ENCODE results near the gene LASP1NB.
"Not testable (repeated sequence)": the region's sequence is repeated elsewhere in the genome, so short reads cannot be mapped to it uniquely, and the experiment has no call there.

The LASP1NB gene

DNA sequence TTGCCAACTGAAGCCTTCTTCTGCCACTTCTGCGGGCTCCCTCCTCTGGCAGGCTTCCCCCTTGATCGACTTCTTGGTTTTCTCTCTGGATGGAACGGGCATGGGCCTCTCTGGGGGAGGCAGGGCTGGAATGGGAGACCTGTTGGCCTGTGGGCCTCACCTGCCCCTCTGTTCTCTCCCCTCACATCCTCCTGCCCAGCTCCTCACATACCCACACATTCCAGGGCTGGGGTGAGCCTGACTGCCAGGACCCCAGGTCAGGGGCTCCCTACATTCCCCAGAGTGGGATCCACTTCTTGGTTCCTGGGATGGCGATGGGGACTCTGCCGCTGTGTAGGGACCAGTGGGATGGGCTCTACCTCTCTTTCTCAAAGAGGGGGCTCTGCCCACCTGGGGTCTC is 6.5 kb upstream of the LASP1NB start:
- DNase-seq, result no peak

DNA sequence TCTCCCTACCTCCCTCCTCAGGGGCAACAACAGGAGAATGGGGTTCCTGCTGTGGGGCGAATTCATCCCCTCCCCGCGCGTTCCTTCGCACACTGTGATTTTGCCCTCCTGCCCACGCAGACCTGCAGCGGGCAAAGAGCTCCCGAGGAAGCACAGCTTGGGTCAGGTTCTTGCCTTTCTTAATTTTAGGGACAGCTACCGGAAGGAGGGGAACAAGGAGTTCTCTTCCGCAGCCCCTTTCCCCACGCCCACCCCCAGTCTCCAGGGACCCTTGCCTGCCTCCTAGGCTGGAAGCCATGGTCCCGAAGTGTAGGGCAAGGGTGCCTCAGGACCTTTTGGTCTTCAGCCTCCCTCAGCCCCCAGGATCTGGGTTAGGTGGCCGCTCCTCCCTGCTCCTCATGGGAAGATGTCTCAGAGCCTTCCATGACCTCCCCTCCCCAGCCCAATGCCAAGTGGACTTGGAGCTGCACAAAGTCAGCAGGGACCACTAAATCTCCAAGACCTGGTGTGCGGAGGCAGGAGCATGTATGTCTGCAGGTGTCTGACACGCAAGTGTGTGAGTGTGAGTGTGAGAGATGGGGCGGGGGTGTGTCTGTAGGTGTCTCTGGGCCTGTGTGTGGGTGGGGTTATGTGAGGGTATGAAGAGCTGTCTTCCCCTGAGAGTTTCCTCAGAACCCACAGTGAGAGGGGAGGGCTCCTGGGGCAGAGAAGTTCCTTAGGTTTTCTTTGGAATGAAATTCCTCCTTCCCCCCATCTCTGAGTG is 5.9 kb upstream of the LASP1NB start:
- DNase-seq, result no peak

DNA sequence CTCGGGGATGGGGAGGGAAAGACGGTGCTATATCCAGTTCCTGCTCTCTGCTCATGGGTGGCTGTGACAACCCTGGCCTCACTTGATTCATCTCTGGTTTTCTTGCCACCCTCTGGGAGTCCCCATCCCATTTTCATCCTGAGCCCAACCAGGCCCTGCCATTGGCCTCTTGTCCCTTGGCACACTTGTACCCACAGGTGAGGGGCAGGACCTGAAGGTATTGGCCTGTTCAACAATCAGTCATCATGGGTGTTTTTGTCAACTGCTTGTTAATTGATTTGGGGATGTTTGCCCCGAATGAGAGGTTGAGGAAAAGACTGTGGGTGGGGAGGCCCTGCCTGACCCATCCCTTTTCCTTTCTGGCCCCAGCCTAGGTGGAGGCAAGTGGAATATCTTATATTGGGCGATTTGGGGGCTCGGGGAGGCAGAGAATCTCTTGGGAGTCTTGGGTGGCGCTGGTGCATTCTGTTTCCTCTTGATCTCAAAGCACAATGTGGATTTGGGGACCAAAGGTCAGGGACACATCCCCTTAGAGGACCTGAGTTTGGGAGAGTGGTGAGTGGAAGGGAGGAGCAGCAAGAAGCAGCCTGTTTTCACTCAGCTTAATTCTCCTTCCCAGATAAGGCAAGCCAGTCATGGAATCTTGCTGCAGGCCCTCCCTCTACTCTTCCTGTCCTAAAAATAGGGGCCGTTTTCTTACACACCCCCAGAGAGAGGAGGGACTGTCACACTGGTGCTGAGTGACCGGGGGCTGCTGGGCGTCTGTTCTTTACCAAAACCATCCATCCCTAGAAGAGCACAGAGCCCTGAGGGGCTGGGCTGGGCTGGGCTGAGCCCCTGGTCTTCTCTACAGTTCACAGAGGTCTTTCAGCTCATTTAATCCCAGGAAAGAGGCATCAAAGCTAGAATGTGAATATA is 4.8 kb upstream of the LASP1NB start:
- no peak for DNase-seq

DNA sequence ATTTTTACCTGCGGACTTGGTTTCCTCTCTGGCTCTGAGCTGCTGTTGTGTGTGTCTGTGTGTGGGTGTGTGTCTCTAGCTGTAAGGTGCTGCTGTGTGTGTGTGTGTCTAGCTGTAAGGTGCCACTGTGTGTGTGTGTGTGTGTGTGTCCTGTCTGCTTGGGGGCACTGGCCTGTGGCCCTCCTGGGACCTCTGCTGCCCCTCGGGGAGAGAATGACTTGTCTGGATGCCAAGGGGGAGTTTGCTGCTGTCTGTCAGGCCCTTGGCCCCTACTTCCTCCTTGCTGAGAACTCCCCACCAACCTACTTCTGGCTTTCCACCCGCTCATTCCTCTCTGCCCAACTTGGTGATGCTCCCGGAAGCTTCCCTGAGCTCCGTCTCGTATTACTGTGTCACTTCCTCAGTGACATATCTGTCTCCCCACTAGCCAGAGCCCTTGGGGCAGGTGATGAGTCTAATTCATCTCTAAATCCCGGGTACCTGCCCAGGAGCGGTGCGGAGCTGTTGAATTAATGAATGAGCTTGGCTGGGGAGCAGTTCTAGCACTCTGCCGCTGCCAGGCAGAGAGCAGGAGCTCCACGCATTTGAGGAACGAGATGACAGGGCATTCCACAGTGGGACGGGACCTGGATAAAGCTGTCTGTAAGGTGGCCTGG is 3.5 kb upstream of the LASP1NB start:
- DNase-seq, result no peak

DNA sequence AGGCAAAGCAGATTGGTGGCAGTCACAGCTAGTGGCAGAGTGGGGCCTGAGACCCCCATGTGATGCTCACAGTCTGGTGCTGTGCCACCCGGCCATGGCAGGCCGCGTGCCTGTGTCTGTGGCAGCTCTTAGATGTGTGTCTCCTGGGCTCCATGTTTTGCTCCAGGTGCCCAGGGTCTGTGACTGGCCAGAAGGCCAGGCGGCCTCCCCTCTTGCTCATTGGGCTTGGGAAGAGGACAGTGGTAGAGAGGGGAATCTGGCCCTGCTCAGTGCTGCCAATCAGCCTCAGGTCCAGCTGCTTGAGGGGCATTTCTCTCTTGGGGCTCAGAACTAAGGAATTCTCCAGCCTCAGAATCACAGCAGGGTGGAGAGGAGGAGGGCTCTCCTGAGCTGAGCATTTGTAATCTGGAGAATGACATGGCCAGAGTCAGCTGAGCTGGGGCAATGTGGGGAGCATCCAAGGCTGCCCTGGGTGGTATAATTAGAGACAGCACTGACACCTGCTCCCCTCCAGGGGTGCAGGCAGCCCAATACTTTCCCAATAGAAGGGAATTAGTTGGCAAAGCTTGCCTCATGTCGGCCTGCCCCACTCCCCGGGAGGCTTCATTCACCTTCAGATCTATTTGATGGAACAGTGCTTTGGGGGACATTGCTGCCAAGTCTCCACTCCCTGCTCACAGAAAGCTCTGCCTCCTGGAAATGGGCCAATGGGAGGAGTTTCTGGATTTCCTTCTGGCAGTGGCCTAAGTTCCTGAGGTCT is 2.7 kb upstream of the LASP1NB start:
- no peak for DNase-seq

DNA sequence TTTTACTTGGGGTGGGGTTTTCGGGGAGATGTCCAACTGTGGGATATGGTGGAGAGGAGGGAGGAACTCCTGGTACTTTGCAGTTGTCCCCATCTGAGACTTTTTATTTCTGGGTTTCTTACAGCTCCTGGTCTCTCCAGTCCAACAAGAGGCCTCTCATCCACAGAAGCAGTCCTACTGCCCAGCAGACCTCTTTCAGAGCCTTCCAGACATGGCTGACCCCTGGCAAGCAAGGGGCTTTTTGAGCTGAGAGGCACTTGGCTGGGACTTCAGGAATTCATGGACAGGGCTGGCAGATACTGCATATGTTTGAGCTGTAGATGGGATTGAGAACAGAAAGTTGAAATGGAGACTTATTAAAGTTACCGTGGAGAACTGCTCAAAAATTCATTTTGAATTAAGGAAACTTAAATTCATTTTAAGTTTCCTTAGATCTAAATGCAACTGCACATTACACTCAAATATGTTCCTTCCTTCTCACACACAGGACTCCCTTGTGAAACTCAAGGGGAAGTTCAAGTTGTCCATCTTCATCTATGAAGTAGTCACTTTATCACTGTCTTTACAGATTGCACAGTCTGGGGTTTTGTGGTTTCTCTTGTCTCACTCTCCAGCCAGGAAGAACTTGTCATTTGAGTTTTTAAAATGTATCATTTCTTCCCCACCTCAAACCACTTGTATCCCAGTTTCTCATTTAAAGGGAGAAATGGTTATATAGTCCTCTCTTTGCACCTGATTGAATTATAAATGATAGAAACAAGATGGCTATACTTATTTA is 1.1 kb downstream of the LASP1NB start:
- no peak for DNase-seq

DNA sequence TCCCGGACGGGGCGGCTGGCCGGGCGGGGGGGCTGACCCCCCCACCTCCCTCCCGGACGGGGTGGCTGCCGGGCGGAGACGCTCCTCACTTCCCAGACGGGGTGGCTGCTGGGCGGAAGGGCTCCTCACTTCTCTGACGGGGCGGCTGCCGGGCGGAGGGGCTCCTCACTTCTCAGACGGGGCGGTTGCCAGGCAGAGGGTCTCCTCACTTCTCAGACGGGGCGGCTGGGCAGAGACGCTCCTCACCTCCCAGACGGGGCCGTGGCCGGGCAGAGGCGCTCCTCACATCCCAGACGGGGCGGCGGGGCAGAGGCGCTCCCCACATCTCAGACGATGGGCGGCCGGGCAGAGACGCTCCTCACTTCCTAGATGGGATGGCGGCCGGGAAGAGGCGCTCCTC is 5.4 kb downstream of the LASP1NB start:
- not testable (repeated sequence) for DNase-seq

DNA sequence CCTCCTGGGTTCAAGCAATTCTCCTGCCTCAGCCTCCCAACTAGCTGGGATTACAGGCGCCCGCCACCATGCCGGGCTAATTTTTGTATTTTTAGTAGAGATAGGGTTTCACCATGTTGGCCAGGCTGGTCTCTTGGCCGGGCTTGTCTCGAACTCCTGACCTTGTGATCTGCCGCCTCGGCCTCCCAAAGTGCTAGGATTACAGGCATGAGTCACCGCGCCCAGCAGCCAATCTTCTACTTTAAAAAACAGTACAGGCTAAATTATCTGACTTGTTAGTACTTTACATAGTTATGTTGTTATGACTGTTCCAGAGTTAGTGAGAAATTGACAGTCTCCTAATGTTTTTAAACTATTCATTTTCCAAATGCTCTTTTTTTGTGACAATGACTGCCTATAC is 8.5 kb downstream of the LASP1NB start:
- not testable (repeated sequence) for DNase-seq

DNA sequence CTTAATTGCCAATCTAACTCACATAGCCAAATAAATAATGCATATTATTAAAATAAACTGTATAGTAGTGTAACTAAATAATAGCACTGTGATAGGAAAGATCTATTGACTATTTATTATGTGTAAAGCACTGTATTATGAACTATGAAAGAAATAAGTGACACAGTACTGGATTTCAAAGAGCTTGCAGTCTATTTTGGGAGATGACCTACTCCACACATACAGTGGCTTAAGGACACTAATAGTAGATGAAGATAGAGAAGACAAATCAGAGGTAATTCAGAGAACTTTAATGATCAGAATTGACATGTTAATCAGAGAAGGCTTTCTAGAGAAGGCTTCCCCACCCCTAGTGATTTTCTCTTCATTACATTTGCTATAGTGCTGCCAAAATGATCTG is 14.6 kb downstream of the LASP1NB start:
- no peak for DNase-seq

DNA sequence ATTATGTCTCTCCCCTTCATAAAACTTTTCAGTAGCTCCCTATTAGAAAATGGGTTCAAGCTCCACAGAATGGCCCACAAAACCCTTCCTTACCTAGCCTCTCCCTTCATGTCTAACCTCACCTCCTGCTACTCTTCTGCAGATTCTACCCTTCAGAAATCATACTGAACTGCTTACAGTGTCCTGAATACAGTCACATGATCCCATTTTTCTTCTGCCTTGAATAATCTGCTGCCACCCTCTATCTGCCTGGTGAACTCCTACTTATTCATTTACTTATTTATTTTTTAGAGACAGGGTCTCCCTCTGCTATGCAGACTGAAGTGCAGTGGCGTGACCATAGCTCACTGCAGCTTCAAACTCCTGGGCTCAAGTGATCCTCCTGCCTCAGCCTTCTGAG is 15.0 kb downstream of the LASP1NB start:
- no peak for DNase-seq

DNA sequence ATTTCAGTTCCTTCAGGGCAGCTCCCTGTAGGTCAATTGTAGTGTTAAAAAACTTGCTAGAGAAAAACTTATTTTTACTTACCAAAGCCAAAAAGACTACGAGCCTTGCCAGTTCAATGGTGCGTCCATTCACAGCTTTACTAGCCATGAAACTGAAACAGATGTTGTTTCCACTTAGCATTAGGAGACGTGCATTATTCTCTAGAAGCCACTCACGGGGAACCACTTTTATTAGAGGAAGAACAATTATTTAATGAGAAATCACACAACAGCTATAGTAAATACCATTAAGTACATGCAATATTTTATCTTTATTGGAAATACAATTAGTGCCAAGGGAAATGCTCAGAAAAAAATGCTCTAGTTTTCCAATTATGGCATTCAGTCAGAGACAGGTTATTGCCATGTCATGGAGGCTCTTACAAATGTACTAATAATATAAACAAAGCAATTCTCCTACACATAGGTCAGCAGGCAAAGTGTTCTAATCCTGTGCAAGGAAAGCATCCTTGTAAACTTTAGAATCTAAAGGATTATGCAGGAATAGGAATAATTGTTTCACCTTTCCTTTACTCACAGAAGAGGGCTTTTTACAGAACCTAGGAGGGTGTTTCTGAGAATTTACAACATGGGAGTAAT is 17.4 kb downstream of the LASP1NB start:
- no peak for DNase-seq

DNA sequence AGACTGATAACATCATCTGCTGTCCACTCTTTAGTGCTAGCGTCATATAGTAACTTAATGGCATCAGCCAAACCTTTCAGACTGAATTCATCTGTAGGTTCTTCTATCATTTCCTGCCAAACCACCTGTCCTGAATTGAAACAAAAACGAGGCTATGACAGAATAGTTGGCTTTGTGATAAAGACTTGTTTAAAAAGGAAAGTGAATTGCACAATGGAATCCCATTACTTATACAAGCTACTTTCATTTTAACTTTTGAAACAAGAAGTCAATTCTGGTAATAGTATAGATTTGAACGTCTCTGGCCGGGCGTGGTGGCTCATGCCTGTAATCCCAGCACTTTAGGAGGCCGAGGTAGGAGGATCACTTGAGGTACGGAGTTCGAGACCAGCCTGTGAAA is 18.2 kb downstream of the LASP1NB start:
- DNase-seq, result no peak

DNA sequence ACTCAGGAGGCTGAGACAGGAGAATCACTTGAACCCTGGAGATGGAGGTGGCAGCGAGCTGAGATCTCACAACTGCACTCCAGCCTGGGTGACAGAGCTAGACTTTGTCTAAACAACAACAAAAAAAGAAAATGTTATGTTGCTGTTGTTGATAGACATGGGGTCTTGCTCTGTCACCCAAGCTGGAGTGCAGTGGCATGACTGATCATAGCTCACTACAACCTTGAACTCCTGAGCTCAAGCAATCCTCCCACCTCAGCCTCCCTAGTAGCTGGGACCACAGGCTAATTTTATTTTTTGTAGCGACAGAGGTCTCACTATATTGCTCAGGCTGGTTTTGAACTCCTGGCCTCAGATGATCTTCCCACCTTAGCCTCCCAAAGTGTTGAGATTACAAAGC is 21.8 kb downstream of the LASP1NB start:
- no peak for DNase-seq

DNA sequence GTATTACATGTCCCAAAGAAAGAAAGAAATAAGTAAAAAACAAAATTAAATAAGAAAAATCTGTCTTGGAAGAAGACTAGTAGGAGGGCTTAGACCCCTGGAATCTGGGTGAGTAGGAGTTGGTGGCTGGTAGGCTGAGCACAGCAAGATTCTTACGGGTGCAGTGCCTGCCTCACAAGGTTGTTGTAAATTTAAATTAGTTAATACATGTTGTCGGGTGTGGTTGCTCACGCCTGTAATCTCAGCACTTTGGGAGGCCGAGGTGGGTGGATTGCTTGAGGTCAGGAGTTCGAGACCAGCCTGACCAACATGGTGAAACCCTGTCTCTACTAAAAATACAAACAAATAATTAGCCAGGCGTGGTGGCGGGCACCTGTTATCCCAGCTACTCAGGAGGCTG is 28.4 kb downstream of the LASP1NB start:
- not testable (repeated sequence) for DNase-seq

DNA sequence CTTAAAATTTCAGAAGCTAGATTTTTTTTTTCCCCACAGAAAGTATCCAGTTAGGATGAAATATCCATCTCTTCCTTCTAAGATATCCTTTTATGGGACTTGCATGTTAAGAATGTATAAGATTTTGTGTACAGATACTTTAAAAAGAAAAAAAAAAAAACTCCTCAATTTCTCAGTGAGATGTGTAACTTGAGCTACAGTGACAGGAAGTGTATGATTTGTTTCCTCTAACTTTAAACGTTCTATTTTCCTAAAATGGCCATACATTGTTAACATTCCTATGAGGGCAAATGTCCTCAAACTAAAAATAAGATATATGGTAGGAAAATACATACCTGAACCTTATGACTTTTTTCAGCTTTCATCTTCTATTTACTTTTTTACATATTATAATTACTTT is 32.9 kb downstream of the LASP1NB start:
- DNase-seq, result no peak

DNA sequence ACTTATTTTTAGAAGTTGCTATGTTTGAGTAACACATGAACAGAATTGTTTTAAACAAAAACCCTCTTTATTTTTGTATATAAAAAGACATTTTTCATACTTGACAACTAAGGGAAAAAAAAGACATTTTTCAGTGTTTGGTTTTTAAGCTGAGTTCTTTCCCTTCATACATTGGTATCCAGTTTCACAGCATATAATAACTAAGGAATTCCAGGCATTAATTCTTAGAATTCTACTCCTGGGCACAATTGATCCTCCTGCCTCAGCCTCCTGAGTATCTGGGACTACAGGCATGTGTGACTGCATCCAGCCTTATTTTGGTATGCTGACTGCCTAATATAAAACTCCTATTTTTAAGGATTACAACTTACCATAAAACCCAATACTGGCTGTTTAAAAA is 33.3 kb downstream of the LASP1NB start:
- DNase-seq, result no peak

DNA sequence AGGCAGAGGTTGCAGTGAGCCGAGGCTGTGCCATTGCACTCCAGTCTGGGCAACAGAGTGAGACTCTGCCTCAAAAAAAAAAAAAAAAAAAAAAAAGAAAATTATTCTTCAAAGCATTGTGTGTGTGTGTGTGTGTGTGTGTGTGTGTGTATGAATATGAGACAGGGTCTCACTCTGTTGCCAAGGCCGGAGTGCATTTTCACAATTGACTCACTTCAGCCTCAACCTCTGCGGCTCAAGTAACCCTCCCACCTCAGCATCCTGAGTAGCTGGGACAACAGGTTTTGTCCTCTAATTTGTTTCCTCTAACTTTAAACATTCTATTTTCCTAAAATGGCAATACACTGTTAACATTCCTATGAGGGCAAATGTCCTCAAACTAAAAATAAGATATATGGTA is 34.1 kb downstream of the LASP1NB start:
- DNase-seq, result no peak

DNA sequence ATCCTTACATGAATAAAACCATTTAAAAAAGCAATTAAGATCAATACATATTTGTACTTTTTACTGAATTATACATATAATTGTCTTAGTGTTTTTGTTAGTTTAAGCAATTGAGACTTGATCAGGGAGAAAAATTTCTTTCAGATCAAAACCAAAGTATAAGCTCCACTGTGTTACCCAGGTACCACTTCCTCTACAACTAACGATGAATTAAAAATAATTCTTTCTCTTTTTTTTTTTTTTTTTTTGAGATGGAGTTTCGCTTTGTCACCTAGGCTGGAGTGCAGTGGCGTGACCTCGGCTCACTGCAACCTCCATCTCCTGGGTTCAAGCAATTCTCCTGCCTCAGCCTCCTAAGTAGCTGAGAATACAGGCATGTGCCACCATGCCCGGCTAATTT is 35.0 kb downstream of the LASP1NB start:
- DNase-seq, result no peak

DNA sequence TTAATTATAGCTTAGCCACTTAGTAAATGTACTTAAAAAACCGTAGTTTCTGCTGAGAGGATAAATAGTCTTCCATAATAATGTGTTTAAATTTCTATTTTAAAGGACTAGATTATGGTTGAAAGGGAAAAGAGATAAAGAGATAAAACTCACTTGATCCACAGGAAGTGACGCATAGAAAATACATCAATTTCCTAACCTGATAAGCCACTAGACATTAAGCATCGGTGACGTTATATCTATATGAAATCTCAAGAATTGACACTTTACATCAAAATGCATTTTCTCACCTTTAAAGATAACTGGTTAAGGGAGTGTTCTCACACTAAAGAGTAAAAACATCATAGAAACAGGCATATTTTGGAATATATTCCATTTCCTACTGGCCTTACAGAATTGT is 36.0 kb downstream of the LASP1NB start:
- no peak for DNase-seq

DNA sequence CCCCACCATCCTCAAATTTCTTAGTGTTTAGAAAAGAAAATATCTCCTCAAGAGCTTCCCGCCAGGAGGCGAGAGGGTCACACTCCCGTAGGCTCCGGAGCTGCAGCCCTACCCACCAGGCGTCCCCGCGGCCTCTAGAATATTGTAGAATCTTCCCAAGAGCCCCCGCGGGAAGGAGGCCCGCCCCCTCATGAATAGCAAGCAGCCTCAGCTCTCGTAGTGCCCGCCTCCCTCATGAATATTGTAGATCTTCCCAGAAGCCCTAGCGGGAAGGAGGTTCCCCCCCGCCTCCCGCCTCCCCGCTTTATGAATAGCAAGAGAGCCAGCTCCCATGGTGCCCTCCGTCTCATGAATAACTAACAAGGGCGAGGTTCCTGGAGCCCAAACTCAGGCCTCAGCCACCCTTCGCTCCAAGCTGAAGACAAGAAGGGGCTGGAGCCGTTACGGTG is 41.9 kb downstream of the LASP1NB start, which contains the start of gene FBXO47:
Gene FBXO47 (minus strand): TSS at position 114 of the 449 bp plus-strand sequence. CDS start 4,378 bp downstream, outside the sequence.
- peak; percentile 76 for DNase-seq

DNA sequence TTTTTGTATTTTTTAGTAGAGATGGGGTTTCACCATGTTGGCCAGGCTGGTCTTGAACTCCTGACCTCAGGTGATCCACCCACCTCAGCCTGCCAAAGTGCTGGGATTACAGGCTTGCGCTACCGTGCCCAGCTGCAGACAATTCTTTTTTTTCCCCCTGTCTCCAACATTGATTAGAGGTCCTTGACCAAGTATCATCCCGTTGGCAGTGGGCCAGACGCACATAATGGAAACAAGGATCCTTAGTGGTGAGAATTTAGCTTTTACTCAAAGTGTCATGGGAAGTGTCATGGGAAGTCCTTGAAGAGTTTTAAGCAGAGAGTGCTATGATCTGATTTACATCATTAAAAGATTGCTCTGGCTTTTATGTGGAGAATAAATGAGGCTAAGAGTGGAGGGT is 43.9 kb downstream of the LASP1NB start:
- DNase-seq, result no peak
